ENCODE measurements around the gene DNTTIP2. TPM values are rescaled to one million over a fixed set of nuclear protein-coding genes. Genes with fewer than 3 reads are reported as not detected.
A peak's percentile ranks its signal among the peaks of the same experiment; 100 is the strongest.
"Not testable (repeated sequence)": the region's sequence is repeated elsewhere in the genome, so short reads cannot be mapped to it uniquely, and the experiment has no call there.

DNTTIP2 gene
- total RNA-seq, 1 donor from 2014 or later: 50.8 TPM

DNA sequence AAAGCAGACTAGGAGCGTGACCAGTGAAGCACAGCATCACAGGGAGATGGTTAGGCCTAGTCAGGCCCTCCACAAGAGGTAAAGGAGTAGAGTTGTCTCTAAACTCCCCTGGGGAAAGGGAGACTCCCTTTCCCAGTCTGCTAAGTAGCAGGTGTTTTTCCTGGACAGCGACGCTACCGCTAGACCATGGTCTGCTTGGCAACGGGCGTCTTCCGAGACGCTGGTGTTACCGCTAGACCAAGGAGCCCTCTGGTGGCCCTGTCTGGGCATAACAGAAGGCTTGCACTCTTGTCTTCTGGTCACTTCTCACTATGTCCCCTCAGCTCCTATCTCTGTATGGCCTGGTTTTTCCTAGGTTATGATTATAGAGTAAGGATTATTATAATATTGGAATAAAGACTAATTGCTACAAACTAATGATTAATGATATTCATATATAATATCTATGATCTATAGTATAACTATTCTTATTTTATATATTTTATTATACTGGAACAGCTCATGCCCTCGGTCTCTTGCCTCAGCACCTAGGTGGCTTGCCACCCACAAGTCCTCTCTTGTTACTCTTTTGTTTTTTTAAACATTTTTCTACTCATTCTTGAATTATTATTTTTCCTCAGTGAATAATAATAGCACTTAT lies 28.2 kb downstream of the DNTTIP2 start:
- not testable (repeated sequence) for DNase-seq (ENCODE audit: low spot score, unreplicated experiment); H3K4me1 Mint-ChIP-seq (ENCODE audit: low read depth); H3K4me3 Mint-ChIP-seq (ENCODE audit: low read depth); H3K27me3 Mint-ChIP-seq; H3K36me3 Mint-ChIP-seq (ENCODE audit: insufficient read depth); H3K27ac Mint-ChIP-seq
- TF ChIP-seq, protein P1, sequence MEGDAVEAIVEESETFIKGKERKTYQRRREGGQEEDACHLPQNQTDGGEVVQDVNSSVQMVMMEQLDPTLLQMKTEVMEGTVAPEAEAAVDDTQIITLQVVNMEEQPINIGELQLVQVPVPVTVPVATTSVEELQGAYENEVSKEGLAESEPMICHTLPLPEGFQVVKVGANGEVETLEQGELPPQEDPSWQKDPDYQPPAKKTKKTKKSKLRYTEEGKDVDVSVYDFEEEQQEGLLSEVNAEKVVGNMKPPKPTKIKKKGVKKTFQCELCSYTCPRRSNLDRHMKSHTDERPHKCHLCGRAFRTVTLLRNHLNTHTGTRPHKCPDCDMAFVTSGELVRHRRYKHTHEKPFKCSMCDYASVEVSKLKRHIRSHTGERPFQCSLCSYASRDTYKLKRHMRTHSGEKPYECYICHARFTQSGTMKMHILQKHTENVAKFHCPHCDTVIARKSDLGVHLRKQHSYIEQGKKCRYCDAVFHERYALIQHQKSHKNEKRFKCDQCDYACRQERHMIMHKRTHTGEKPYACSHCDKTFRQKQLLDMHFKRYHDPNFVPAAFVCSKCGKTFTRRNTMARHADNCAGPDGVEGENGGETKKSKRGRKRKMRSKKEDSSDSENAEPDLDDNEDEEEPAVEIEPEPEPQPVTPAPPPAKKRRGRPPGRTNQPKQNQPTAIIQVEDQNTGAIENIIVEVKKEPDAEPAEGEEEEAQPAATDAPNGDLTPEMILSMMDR (IDR thresholded peaks at IDR 0.05; ENCODE audit: unreplicated experiment): peak; percentile 49
- peaks cover 14% of the 10 kb centered on the region for H3K9me3 Mint-ChIP-seq (ENCODE audit: low read depth)

DNA sequence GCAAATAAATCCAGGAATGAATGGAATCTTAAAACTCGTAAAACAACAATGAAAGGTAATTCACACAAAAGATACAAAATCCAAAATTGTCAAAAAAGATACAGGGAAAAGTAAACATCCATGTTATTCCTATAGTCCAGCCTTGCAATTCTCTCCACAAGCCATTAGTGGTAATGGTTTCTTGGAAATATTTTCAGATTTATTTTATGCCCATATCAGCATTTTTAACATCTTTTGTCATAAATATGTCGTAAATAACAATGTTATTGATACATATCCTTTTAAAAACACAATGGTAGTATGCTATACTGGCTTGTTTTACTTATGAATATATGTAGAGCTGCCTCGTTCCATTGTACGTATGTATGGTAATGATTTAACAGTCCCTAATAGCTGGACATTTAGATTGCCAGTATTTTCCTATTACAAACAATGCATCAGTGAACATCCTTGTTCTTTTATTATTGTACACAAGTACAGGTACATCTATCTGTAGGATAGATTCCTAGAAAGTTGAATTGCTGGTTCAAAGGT lies 30.6 kb downstream of the DNTTIP2 start:
- Mint-ChIP-seq H3K4me3 (ENCODE audit: low read depth) (peak overlapping the region; percentile 97), H3K9me3 (ENCODE audit: low read depth) (peaks cover 6% of the 10 kb centered on the region), H3K27ac (peak overlapping the region; percentile 99), H3K4me1 (ENCODE audit: low read depth) (peaks cover 7% of the 10 kb centered on the region), H3K36me3 (ENCODE audit: insufficient read depth) (peaks cover 1% of the 10 kb centered on the region), H3K27me3 (no peaks in the 10 kb centered on the region)
- TF ChIP-seq, protein P1 (IDR thresholded peaks at IDR 0.05; ENCODE audit: unreplicated experiment): no peak
- no peak for DNase-seq (ENCODE audit: low spot score, unreplicated experiment)

DNA sequence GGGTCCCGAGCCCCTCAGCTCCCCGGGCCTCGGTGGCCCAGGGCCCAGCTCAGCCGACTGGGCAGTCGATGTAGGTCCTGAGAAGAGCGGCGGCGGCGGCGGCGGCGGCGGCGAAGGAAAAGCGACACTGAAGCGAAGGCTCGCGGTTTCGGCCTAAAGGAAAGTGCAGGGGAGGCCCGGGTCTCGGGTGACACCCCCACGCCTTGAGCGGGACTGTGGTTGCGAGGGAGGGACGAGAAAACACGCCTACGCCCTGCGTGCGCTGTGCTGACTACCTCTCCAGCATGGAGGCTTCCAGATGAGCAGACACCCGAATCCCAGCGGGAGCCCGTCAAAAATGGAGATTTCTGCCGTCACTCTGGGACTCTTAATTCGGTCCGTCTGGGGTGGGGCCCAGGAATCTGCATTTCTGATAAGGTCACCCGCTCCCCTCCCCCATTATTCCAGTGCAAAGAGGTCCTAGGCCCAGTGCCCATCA lies 31.2 kb downstream of the DNTTIP2 start:
- H3K27me3 Mint-ChIP-seq: no peaks in the 10 kb centered on the region
- H3K9me3 Mint-ChIP-seq (ENCODE audit: low read depth): peaks cover 6% of the 10 kb centered on the region
- peaks cover 7% of the 10 kb centered on the region for H3K4me1 Mint-ChIP-seq (ENCODE audit: low read depth)
- TF ChIP-seq, protein P1 (IDR thresholded peaks at IDR 0.05; ENCODE audit: unreplicated experiment): no peak
- H3K27ac Mint-ChIP-seq: peak overlapping the region; percentile 99
- H3K36me3 Mint-ChIP-seq (ENCODE audit: insufficient read depth): peaks cover 1% of the 10 kb centered on the region
- H3K4me3 Mint-ChIP-seq (ENCODE audit: low read depth): peak overlapping the region; percentile 97
- DNase-seq (ENCODE audit: low spot score, unreplicated experiment): peak; percentile 39

DNA sequence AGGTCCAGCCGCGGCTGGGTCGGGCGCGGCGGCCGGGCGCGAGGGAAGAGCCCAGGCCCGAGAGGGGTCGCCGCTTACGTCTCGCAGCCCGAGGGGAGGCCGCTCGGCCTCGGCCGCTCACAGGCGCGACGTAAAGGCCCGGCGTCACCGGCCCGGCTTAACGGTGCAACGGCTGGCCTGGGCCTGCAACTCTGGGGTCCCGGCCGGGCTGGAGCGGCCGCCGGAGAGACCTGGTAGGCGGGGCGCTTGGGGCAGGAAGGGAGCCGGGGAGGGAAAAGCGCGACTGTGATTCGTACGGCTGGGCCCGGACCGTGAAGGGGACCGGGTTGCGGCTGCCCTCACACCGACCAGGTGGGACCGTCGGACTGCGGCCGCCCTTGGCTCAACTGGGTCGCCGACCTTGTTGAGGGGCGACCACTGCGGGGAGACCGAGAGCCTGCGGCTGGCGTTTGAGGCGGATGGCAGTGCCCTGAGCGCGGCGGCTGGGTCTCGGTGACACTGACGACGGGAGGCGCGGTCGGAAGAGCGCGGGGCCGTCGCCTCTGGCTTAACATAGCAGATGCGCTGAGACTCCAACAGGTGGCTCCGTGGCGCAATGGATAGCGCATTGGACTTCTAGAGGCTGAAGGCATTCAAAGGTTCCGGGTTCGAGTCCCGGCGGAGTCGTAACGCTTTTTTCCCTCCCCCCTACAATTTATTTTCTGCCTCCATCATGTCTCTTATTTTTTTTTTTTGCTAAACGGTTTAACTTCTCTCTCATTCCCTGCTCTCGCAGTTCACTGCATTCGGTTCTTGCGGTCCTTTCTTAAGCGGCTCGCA lies 31.8 kb downstream of the DNTTIP2 start:
- Mint-ChIP-seq H3K4me1 (ENCODE audit: low read depth) (peaks cover 7% of the 10 kb centered on the region), H3K36me3 (ENCODE audit: insufficient read depth) (peaks cover 1% of the 10 kb centered on the region), H3K27ac (peak overlapping the region; percentile 99), H3K27me3 (no peaks in the 10 kb centered on the region), H3K4me3 (ENCODE audit: low read depth) (peak overlapping the region; percentile 97), H3K9me3 (ENCODE audit: low read depth) (peaks cover 6% of the 10 kb centered on the region)
- TF ChIP-seq, protein P1 (IDR thresholded peaks at IDR 0.05; ENCODE audit: unreplicated experiment): peak; percentile 33
- DNase-seq (ENCODE audit: low spot score, unreplicated experiment): peak; percentile 75
